Smooth muscle cell (in vitro differentiated cells): ENCODE data around the gene TMEM131. TPM values are rescaled to one million over a fixed set of nuclear protein-coding genes. Genes with fewer than 3 reads are reported as not detected.

Experiments used
- DNase-seq: peaks from one replicate; lab custom pipeline; 2025; ENCODE audit not compliant: unreplicated experiment; lab: John Stamatoyannopoulos, UW
- H2AFZ ChIP-seq: fragments of 200-600 bp; sonication (generic); 2 replicates; pipeline ENCODE4 v1.6.0; 2016; ENCODE audit warnings: antibody characterized with exemption, low read depth, mild to moderate bottlenecking
- H3F3A ChIP-seq: fragments of 200-600 bp; sonication (generic); 2 replicates; pipeline ENCODE4 v1.6.0; 2017; ENCODE audit warnings: antibody characterized with exemption, low read depth
- H3K27ac ChIP-seq: fragments of 200-600 bp; sonication (generic); 2 replicates; pipeline ENCODE4 v1.5.1; 2016; ENCODE audit warnings: low read depth, mild to moderate bottlenecking
- H3K27me3 ChIP-seq: fragments of 200-600 bp; sonication (generic); 2 replicates; pipeline ENCODE4 v1.6.1; 2016; ENCODE audit warnings: low read depth, mild to moderate bottlenecking
- H3K36me3 ChIP-seq: fragments of 200-600 bp; sonication (generic); 2 replicates; pipeline ENCODE4 v1.5.1; 2016; ENCODE audit warnings: low read depth
- H3K4me1 ChIP-seq: fragments of 200-600 bp; sonication (generic); 2 replicates; pipeline ENCODE4 v1.5.1; 2016; ENCODE audit warnings: low read depth
- H3K4me2 ChIP-seq: fragments of 200-600 bp; sonication (generic); 2 replicates; pipeline ENCODE4 v1.6.0; 2016; ENCODE audit warnings: mild to moderate bottlenecking
- H3K4me3 ChIP-seq: fragments of 200-600 bp; sonication (generic); 2 replicates; pipeline ENCODE4 v1.5.1; 2016; ENCODE audit warnings: mild to moderate bottlenecking
- H3K79me2 ChIP-seq: fragments of 200-600 bp; sonication (generic); 2 replicates; pipeline ENCODE4 v1.6.0; 2016; ENCODE audit warnings: low read depth, mild to moderate bottlenecking
- H3K9ac ChIP-seq: fragments of 200-600 bp; sonication (generic); 2 replicates; pipeline ENCODE4 v1.6.0; 2016; ENCODE audit warnings: low read depth
- H3K9me3 ChIP-seq: fragments of 200-600 bp; sonication (generic); replicated peaks from 2 replicates; pipeline ENCODE4 v1.5.1; 2016; ENCODE audit warnings: low read depth
- H4K20me1 ChIP-seq: fragments of 200-600 bp; sonication (generic); 2 replicates; pipeline ENCODE4 v1.6.0; 2016; ENCODE audit warnings: low read depth
- WGBS: methylation state at CpG from one replicate; pipeline ENCODE4 v1.1.7; 2016; ENCODE audit warnings: low lambda C conversion rate; 5-methylcytosine and 5-hydroxymethylcytosine counted together
- polyA plus RNA-seq: library from polyadenylated mRNA; unstranded; fragments of >200 nt; fragmentation: Nextera tagmentation; extraction: Ambion mirVana; gene quantifications from 2 replicates; pipeline ENCODE4 v1.2.1, GENCODE V29; 2016
- total RNA-seq: library from RNA; depleted of rRNA; stranded (reverse); fragments of >200 nt; gene quantifications from 2 replicates; pipeline ENCODE4 v1.2.3, GENCODE V29; 2014
- TF ChIP-seq, protein P1 (sequence below): fragments of 200-600 bp; sonication (generic); IDR thresholded peaks from 2 replicates; pipeline ENCODE4 v1.5.1; 2017; ENCODE audit warnings: borderline replicate concordance, mild to moderate bottlenecking, antibody characterized with exemption; ENCODE audit not compliant: insufficient read depth, poor library complexity, severe bottlenecking

TMEM131 gene
- total and polyA plus RNA-seq, 2 experiments from 2014 or later, result 16.7 to 32.3 TPM

DNA sequence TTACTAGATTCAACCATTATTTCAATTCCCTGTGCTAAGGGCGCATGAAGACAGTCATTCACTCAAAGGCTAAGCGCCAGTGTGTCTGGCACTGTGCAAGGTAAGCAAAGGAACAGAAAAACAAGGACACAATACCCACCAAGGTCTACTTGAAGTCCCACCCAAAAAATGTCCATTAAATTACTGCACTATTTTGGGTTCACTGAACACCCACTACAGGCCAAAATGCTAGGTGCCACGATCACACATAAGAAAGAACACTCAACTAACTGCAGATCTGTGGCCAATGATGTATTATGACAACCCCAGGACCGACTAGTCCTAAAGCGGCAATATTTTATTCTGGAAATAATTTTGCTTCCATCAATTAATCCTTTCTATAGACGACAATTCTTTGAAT lies 1.8 kb downstream of the TMEM131 start:
- 78% methylated on average over 6 of the region's 6 CpGs for WGBS
- TF ChIP-seq, protein P1, sequence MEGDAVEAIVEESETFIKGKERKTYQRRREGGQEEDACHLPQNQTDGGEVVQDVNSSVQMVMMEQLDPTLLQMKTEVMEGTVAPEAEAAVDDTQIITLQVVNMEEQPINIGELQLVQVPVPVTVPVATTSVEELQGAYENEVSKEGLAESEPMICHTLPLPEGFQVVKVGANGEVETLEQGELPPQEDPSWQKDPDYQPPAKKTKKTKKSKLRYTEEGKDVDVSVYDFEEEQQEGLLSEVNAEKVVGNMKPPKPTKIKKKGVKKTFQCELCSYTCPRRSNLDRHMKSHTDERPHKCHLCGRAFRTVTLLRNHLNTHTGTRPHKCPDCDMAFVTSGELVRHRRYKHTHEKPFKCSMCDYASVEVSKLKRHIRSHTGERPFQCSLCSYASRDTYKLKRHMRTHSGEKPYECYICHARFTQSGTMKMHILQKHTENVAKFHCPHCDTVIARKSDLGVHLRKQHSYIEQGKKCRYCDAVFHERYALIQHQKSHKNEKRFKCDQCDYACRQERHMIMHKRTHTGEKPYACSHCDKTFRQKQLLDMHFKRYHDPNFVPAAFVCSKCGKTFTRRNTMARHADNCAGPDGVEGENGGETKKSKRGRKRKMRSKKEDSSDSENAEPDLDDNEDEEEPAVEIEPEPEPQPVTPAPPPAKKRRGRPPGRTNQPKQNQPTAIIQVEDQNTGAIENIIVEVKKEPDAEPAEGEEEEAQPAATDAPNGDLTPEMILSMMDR, result no peak
- Histone ChIP-seq H3K79me2 (peaks cover 62% of the 10 kb centered on the region), H3K4me2 (peak overlapping the region; percentile 95), H3K9ac (peak overlapping the region; percentile 98), H3K27ac (peak overlapping the region; percentile 95), H4K20me1 (peaks cover 55% of the 10 kb centered on the region), H3K9me3 (no peaks in the 10 kb centered on the region), H3K4me1 (peaks cover 19% of the 10 kb centered on the region), H3K27me3 (no peaks in the 10 kb centered on the region), H3F3A (no peaks in the 10 kb centered on the region), H3K36me3 (no peaks in the 10 kb centered on the region), H3K4me3 (peak overlapping the region; percentile 95), H2AFZ (no peak overlapping the region)
- no peak for DNase-seq

GRCh38 chr2:97992836-97993825 lies 2.6 kb downstream of the TMEM131 start:
- peak overlapping the region; percentile 95 for H3K4me2 ChIP-seq
- WGBS, result 83% methylated on average over 3 of the region's 3 CpGs
- peak overlapping the region; percentile 95 for H3K4me3 ChIP-seq
- peaks cover 19% of the 10 kb centered on the region for H3K4me1 ChIP-seq
- H3K9me3 ChIP-seq, result no peaks in the 10 kb centered on the region
- H4K20me1 ChIP-seq, result peaks cover 63% of the 10 kb centered on the region
- DNase-seq, result no peak
- H3K79me2 ChIP-seq, result peaks cover 70% of the 10 kb centered on the region
- peak overlapping the region; percentile 98 for H3K9ac ChIP-seq
- H3F3A ChIP-seq, result no peaks in the 10 kb centered on the region
- H2AFZ ChIP-seq, result no peak overlapping the region
- TF ChIP-seq, protein P1, result no peak
- no peaks in the 10 kb centered on the region for H3K36me3 ChIP-seq
- H3K27me3 ChIP-seq, result no peaks in the 10 kb centered on the region
- H3K27ac ChIP-seq, result peak overlapping the region; percentile 25

GRCh38 chr2:97991081-97991856 lies 4.5 kb downstream of the TMEM131 start:
- WGBS, result 94% methylated on average over 7 of the region's 7 CpGs
- no peak overlapping the region for H3K4me2 ChIP-seq
- TF ChIP-seq, protein P1, result no peak

More at GRCh38 chr2:97991081-97991856, 4.5 kb downstream of the TMEM131 start:
- Histone ChIP-seq H4K20me1 (peaks cover 81% of the 10 kb centered on the region), H3K9me3 (no peaks in the 10 kb centered on the region), H3K9ac (no peak overlapping the region), H3K27ac (no peak overlapping the region), H3K36me3 (no peaks in the 10 kb centered on the region), H3K4me1 (peaks cover 19% of the 10 kb centered on the region), H3K79me2 (peaks cover 88% of the 10 kb centered on the region), H3F3A (no peaks in the 10 kb centered on the region), H3K27me3 (no peaks in the 10 kb centered on the region), H2AFZ (no peak overlapping the region), H3K4me3 (no peak overlapping the region)
- DNase-seq, result no peak
